Measurements from ENCODE around the gene PEX10.
"Not testable (repeated sequence)": the region's sequence is repeated elsewhere in the genome, so short reads cannot be mapped to it uniquely, and the experiment has no call there.

The PEX10 gene

GRCh38 chr1:2443277-2444137 is 31.1 kb upstream of the PEX10 start:
- no peak for DNase-seq (ENCODE audit: low read depth)

DNA sequence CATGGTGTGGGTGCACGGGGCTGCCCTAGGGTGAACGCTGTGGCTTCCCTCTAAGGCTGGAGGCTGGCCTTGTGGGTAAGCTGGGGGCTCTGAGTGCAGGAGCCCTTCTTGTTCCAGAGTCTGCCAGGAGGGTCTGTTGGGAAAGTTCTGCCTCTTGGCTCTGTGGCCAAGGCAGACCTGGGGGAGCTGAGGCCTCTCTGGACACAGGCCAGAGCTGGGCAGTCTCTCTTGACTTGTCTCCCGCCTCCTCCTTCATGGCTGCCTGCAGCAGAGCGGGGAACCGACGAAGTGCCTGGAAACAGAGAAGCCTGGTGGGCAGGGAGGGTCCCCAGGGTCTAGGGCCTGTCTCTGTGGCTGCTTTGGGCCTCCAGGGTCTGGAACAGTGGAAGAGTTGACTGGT is 30.3 kb upstream of the PEX10 start:
- no peak for DNase-seq (ENCODE audit: low read depth)

- DNase-seq (ENCODE audit: low read depth), result no peak
Measured at GRCh38 chr1:2441746-2442145, 29.4 kb upstream of the PEX10 start.

GRCh38 chr1:2440346-2440745 is 28.0 kb upstream of the PEX10 start:
- not testable (repeated sequence) for DNase-seq (ENCODE audit: low read depth)

DNA sequence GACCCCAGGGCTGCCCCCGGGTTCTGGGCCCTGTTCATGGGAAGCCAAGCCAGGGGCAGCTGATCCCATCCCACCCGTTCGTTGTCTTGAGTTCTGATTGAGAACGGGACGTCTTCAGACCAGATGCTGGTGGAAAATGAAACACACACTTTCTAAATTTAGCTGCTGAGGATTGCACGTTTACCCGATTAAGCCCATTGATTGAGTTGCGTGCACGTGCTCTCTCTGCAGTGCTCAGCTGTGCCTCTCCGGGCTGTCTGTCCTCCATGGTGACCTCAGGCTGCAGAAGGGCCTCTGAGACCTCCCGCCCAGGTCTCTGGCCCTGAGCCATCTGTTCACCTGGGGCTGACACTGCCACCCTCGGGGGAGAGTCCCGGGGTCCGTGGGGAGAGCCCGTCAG is 27.0 kb upstream of the PEX10 start:
- no peak for DNase-seq (ENCODE audit: low read depth)

- DNase-seq (ENCODE audit: low read depth), result no peak
Measured at GRCh38 chr1:2438641-2439040, 26.3 kb upstream of the PEX10 start.

GRCh38 chr1:2438038-2438437 is 25.7 kb upstream of the PEX10 start:
- no peak for DNase-seq (ENCODE audit: low read depth)

DNA sequence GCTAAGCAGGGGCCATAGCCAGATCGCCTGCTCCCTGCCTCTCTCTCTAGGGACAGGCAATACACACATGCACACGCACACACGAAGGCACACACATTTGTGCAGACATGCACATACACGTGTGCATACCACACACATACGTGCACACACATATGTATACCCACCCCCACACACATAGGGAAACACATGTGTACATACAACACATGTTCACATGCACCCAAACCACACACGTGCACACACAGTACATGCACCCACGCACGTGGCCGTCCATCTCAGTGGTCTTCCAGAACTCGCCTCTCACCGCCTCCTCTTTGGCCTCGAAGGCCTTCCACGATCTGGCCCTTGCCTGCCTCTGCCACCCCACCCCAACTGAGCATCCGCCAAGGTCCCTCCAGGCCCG is 25.3 kb upstream of the PEX10 start:
- no peak for DNase-seq (ENCODE audit: low read depth)

DNA sequence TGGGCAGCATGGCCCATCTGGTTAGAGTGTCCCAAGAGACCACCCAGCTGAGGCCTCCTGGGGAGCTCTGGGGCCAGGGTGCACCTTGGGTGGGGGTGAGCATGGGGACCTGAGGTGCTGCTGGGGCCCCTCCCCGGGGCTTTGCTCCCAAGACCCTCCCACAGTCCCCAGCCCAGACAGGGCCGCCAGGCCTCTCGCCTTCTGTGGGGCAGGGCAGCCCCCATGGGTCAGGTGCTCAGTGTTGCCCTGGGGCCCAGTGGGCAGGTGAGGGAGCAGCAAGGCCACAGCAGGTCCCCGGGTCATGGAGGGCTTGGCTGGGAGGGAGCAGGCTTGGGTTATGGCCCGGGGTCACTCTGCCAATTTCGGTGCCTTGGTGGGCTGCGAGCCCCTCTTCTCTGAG is 24.5 kb upstream of the PEX10 start:
- DNase-seq (ENCODE audit: low read depth), result no peak

DNA sequence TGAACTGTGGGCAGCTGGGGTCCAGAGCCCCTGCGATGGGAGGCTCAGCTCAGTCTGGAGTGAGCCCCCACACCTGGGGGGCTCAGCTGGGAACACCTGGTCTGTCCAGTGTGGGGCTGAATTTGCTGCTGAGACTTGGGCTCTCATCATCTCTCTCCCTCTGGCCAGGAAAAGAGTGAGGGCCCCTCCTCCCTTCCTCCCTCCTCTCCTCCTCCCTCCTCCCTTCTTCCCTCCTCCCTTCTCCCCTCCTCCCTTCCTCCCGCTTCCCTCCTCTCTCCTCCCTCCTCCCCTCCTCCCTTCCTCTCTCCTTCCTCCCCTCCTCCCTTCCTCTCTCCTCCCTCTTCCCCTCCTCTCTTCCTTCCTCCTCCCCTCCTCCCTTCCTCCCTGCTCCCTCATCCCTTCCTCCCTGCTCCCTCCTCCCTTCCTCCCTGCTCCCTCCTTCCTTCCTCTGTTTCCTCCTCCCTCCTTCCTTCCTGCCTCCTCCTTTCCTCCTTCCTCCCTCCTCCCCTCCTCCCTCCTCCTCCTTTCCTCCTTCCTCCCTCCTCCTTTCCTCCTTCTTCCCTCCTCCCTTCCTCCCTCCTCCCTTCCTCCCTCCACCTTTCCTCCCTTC is 23.5 kb upstream of the PEX10 start:
- no peak for DNase-seq (ENCODE audit: low read depth)

DNA sequence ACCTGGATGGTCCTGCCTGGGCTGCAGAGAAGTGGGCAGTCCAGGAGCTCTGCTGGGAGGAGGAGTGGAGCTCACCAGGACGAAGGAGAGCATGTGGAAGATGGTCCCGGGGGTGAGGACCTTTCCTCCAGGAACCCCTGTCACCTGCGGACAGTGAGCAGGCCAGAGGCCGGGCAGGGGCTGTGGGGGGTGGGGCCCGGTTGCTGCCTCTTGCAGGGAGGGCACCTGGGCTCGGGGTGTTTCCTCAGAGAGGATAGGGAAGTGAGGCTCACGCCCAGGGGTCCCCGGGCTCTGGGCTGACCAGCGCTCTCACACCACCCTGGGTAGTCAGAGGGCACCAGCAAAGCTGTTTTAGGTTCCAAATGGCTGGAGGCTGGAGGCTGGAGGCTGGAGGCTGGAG is 22.7 kb upstream of the PEX10 start:
- no peak for DNase-seq (ENCODE audit: low read depth)

DNA sequence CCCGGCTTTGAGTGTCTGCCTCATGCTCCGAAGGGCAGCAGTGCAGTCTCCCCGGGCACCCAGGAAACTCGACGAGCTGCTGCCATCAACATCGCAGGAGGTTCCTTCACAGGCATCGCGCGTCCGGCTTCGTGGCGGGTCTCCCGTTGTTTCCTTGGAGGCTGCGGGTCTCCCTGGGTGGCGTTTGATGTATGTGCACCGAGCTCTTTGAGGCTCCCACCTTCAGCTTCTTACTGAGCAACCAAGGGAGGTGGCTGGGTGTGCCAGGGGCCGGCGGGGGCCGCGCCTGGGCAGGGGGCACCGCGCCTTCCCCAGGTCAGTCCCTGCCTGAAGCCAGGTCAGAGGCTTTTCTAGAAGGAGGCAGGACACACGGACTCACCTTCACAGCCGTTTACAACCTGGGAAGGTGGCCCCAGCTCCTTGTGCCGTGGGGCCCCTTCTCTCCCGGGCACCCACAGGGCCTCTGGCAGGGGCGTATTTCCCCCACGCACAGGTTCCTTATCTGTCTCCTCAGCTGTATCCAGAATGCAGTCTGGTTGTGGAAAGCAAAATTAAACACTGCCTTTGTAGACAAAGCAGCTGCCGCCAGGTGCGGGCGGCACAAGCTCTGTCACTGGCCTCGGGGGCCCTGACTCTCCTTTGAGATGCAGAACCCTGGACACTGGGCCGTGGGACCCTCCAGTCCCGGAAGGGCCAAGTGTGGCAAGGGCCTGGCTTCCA is 21.7 kb upstream of the PEX10 start:
- no peak for DNase-seq (ENCODE audit: low read depth)

GRCh38 chr1:2433196-2433595 is 20.8 kb upstream of the PEX10 start:
- DNase-seq (ENCODE audit: low read depth), result no peak

GRCh38 chr1:2432441-2432844 is 20.1 kb upstream of the PEX10 start:
- DNase-seq (ENCODE audit: low read depth), result no peak

- DNase-seq (ENCODE audit: low read depth), result no peak
Measured at GRCh38 chr1:2431518-2431917, 19.2 kb upstream of the PEX10 start.

DNA sequence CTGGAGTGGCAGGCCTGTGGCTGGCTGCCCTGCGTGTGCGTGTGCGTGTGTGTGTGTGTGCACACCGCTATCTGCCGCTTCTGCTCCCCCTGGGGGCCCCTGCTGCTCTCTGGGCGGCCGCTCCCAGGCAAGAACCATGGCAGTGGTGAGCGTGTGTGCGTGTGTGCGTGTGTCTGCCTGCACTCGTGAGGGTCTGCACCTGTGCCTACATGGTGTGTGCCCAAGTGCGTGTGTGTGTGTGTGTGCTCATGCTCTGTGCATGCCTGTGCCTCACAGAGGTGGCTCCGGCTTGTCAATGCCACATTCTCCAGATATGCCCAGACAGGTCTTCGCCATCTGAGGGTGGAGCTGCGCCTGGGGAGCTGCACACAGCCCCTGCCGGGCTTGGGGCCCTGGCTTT is 18.7 kb upstream of the PEX10 start:
- DNase-seq (ENCODE audit: low read depth), result no peak

- DNase-seq (ENCODE audit: low read depth), result no peak
Measured at GRCh38 chr1:2430592-2430973, 18.2 kb upstream of the PEX10 start.

GRCh38 chr1:2429780-2430591 is 17.6 kb upstream of the PEX10 start:
- no peak for DNase-seq (ENCODE audit: low read depth)

GRCh38 chr1:2428490-2428889 is 16.1 kb upstream of the PEX10 start:
- DNase-seq (ENCODE audit: low read depth), result no peak

DNA sequence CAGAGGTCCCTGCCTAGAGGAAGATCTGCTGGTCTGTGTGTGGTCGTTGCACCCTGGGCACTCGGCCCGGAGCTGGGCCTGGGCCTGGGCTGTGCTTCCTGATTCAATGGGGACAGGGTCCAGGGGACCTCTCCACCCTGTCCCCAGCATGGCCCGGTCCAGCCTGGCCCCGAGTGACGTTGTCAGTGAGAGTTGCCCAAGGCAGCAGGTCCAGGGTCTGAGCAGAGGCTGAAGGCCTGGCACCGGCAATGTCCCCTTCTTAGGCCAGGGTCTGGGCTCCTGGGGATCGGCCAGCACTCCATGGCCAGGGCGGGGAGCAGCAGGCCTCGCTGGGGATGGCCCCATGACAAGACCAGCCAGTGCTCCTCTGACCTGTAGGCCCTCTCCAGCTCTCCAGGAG is 15.6 kb upstream of the PEX10 start:
- no peak for DNase-seq (ENCODE audit: low read depth)

DNA sequence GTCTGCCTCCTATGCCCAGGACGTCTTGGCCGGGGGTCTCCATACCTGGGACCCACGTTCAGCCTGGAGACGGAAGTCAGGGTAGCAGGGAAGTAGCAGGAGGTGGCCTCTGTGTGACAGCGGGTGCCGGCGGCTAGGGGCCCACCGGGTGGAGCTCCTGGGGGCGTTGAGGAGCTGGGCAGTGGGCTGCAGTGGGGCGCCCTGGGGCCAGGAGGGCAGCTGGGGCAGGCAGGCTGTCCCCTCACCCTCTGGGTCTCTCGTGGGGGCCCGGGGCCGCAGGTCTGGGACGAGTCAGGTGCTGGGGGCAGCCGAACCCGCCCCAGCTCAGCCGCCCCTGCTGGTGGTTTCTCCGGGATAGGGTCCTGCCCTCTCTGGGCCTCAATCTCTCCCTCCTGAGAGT is 14.7 kb upstream of the PEX10 start:
- no peak for DNase-seq (ENCODE audit: low read depth)

GRCh38 chr1:2426540-2426939 is 14.2 kb upstream of the PEX10 start:
- DNase-seq (ENCODE audit: low read depth), result no peak

All from fibroblast of gingiva (primary cell).